Liver (tissue), 9 donors: ENCODE data around the gene COL5A1. TPM values are rescaled to one million over a fixed set of nuclear protein-coding genes. Genes with fewer than 3 reads are reported as not detected.
A peak's percentile ranks its signal among the peaks of the same experiment; 100 is the strongest.

Source experiments
- DNase-seq: peaks from one replicate; pipeline ENCODE4 v3.0.0-alpha.2; 2017; ENCODE audit warnings: low spot score
- H3K27ac ChIP-seq, 2 donors: one replicate each; pipeline ENCODE4 v1.7.0; 2013; ENCODE audit warnings: inconsistent platforms in 2 of 2, low read length in 2 of 2, control low read depth in 1 of 2, low read depth in 1 of 2, mild to moderate bottlenecking in 1 of 2
- H3K27me3 ChIP-seq, 4 donors: one replicate each; pipeline versions ENCODE4 v1.6.1 to v1.7.0; 2013; ENCODE audit warnings: low read length in 3 of 4, inconsistent platforms in 1 of 4, mild to moderate bottlenecking in 1 of 4, moderate library complexity in 1 of 4; ENCODE audit not compliant: control insufficient read depth in 4 of 4, insufficient read depth in 4 of 4
- H3K36me3 ChIP-seq, 4 donors: one replicate each; pipeline versions ENCODE4 v1.6.1 to v1.7.0; 2013; ENCODE audit warnings: low read length in 3 of 4, mild to moderate bottlenecking in 3 of 4, low read depth in 1 of 4, moderate library complexity in 1 of 4; ENCODE audit not compliant: control insufficient read depth in 4 of 4, insufficient read depth in 3 of 4
- H3K4me1 ChIP-seq, 4 donors: one replicate each; pipeline versions ENCODE4 v1.6.1 to v1.7.0; 2013; ENCODE audit warnings: low read length in 3 of 4, mild to moderate bottlenecking in 3 of 4, moderate library complexity in 1 of 4; ENCODE audit not compliant: control insufficient read depth in 4 of 4, insufficient read depth in 4 of 4
- H3K4me3 ChIP-seq, 3 donors: one replicate each; pipeline versions ENCODE4 v1.6.1 to v1.7.0; 2013; ENCODE audit warnings: low read length in 3 of 3, control low read depth in 1 of 3, low read depth in 1 of 3, mild to moderate bottlenecking in 1 of 3
- H3K9ac ChIP-seq, 2 donors: one replicate each; pipeline ENCODE4 v1.7.0; 2013; ENCODE audit warnings: low read length in 2 of 2, mild to moderate bottlenecking in 2 of 2, moderate library complexity in 2 of 2, control low read depth in 1 of 2, low read depth in 1 of 2
- H3K9me3 ChIP-seq, 4 donors: one replicate each; pipeline versions ENCODE4 v1.6.1 to v1.7.0; 2013; ENCODE audit warnings: low read length in 3 of 4; ENCODE audit not compliant: control insufficient read depth in 4 of 4
- FOXA2 ChIP-seq: IDR thresholded peaks from 2 replicates; pipeline ENCODE4 v1.6.1; 2016; ENCODE audit warnings: antibody characterized with exemption
- HNF4A ChIP-seq, 2 donors: conservative IDR thresholded peaks; 2 replicates each; pipeline ENCODE4 v1.6.1; 2016; ENCODE audit warnings: antibody characterized with exemption in 2 of 2, mild to moderate bottlenecking in 2 of 2
- HNF4G ChIP-seq: IDR thresholded peaks from 2 replicates; pipeline ENCODE4 v1.6.1; 2016; ENCODE audit warnings: antibody characterized with exemption
- JUND ChIP-seq, 2 donors: IDR thresholded peaks; 2 replicates each; pipeline ENCODE4 v1.6.1; 2016; ENCODE audit warnings: antibody characterized with exemption in 2 of 2
- NR2F2 ChIP-seq: IDR thresholded peaks from 2 replicates; pipeline ENCODE4 v1.6.1; 2016; ENCODE audit warnings: antibody characterized with exemption
- RAD21 ChIP-seq, 2 donors: IDR thresholded peaks; 2 replicates each; pipeline ENCODE4 v1.6.1; 2016; ENCODE audit warnings: antibody characterized with exemption in 2 of 2, mild to moderate bottlenecking in 2 of 2
- RXRA ChIP-seq, 2 donors: IDR thresholded peaks; 2 replicates each; pipeline ENCODE4 v1.6.1; 2017 to 2018; ENCODE audit warnings: antibody characterized with exemption in 2 of 2, mild to moderate bottlenecking in 1 of 2
- YY1 ChIP-seq: IDR thresholded peaks from 2 replicates; pipeline ENCODE4 v1.6.1; 2016; ENCODE audit warnings: antibody characterized with exemption, mild to moderate bottlenecking
- WGBS: extraction: QIAGEN DNeasy Blood & Tissue Kit; methylation state at CpG from one replicate; pipeline ENCODE4 v1.1.7; 2013; 5-methylcytosine and 5-hydroxymethylcytosine counted together
- polyA plus RNA-seq, 2 donors: library from polyadenylated mRNA; stranded (reverse) in 1 of 2; unstranded in 1 of 2; fragments of 200-250 nt in 1 of 2; fragments of >200 nt in 1 of 2; fragmentation: Nextera tagmentation in 1 of 2; extraction: Ambion mirVana in 1 of 2; gene quantifications; one replicate each; pipeline versions ENCODE4 v1.2.1 to v1.2.3, GENCODE V29; 2013 to 2015
- total RNA-seq, 2 donors: library from RNA; depleted of rRNA; stranded (reverse); fragments of >200 nt; gene quantifications; one replicate each; pipeline ENCODE4 v1.2.3, GENCODE V29; 2014
- TF ChIP-seq, protein P1 (sequence below): fragments of 150-350 bp; IDR thresholded peaks from 2 replicates; pipeline ENCODE4 v1.5.1; 2017; ENCODE audit warnings: improper control_type of control experiment, low read depth, low read length; ENCODE audit not compliant: missing input control
- TF ChIP-seq, protein P2 (sequence below): IDR thresholded peaks from 2 replicates; pipeline ENCODE4 v1.6.1; 2016; ENCODE audit warnings: antibody characterized with exemption
- TF ChIP-seq, protein P3 (sequence below): IDR thresholded peaks from 2 replicates; pipeline ENCODE4 v1.6.1; 2016; ENCODE audit warnings: antibody characterized with exemption
- donor health status: healthy.
- donor health status: healthy.
- donor health status: healthy.
- donor health status: healthy.
- donor health status: healthy.

Gene COL5A1
- total and polyA plus RNA-seq, 4 donors, result 0.67 to 15.6 (median 11.2) TPM

DNA sequence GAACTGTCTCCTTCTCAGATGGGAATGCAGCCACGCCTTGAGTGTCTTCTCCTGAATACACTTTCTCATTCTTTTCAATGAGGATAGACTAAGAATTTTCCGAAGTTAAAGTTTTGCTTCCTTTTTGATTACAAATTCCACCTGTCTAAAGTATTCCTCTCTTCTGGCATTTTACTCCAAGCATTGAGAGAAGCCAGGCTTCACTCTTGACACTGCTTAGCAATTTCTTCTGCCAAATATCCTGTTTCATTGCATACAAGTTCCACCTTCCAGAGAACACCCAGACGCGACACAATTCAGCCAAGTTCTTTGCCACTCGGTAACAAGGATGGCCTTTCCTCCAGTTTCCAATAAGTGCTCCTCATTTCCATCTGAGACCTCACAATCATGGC, 35.6 kb upstream of the COL5A1 start:
- Histone ChIP-seq H3K27me3 (peaks cover 0 to 9% (median 2%) of the 10 kb centered on the region in 4 donors), H3K9ac (no peak overlapping the region), H3K36me3 (no peaks in the 10 kb centered on the region), H3K9me3 (peaks cover 2 to 8% (median 4%) of the 10 kb centered on the region in 4 donors), H3K27ac (no peak overlapping the region), H3K4me3 (no peak overlapping the region), H3K4me1 (no peaks in the 10 kb centered on the region)
- DNase-seq, result no peak
- 85% methylated on average over 5 of the region's 5 CpGs for WGBS
- TF ChIP-seq YY1 (no peak), HNF4G (no peak), FOXA2 (no peak), HNF4A (conservative IDR thresholded peaks at IDR 0.05) (no peak), RXRA (IDR thresholded peaks at IDR 0.05) (no peak)
- TF ChIP-seq, protein P1, sequence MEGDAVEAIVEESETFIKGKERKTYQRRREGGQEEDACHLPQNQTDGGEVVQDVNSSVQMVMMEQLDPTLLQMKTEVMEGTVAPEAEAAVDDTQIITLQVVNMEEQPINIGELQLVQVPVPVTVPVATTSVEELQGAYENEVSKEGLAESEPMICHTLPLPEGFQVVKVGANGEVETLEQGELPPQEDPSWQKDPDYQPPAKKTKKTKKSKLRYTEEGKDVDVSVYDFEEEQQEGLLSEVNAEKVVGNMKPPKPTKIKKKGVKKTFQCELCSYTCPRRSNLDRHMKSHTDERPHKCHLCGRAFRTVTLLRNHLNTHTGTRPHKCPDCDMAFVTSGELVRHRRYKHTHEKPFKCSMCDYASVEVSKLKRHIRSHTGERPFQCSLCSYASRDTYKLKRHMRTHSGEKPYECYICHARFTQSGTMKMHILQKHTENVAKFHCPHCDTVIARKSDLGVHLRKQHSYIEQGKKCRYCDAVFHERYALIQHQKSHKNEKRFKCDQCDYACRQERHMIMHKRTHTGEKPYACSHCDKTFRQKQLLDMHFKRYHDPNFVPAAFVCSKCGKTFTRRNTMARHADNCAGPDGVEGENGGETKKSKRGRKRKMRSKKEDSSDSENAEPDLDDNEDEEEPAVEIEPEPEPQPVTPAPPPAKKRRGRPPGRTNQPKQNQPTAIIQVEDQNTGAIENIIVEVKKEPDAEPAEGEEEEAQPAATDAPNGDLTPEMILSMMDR, result no peak
- TF ChIP-seq, protein P2, sequence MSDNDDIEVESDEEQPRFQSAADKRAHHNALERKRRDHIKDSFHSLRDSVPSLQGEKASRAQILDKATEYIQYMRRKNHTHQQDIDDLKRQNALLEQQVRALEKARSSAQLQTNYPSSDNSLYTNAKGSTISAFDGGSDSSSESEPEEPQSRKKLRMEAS, result no peak

DNA sequence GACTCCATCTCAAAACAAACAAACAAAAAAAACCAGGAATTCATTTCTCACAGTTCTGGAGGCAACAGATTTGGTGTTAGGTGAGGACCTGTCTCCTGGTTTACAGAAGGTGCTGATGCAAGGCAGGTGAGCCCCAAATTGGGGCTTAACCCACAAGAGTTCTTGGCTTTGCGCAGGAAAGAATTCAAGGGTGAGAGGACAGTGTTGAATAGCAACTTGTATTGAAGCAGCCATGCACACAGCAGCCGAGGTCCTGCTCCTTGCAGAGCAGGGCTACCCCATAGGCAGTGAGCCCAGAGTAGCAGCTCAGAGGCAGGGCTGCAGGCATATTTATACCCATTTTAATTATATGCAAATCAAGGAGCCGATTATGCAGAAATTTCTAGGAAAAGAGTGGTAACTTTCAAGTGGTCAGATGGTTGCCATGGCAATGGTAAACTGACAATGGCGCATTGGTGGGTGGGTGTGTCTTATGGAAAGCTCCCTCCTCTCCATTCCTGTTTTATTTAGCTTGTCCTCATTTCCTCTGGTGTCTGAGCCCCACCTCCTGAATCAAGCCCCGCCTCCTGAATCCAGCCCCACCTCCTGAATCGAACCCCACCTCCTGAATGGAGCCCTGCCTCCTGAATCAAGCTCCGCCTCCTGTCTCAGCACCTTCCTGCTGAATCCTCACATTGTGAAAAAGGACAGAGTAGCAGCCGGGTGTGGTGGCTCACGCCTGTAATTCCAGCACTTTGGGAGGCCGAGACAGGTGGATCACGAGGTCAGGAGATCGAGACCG, 34.5 kb upstream of the COL5A1 start:
- H3K27me3 ChIP-seq, result peaks cover 0 to 4% (median 0%) of the 10 kb centered on the region in 4 donors
- TF ChIP-seq, protein P1, result no peak
- TF ChIP-seq JUND (IDR thresholded peaks at IDR 0.05), result no peak
- no peak for TF ChIP-seq NR2F2
- H3K9me3 ChIP-seq, result peaks cover 0 to 3% (median under 1%) of the 10 kb centered on the region in 4 donors
- H3K4me3 ChIP-seq, result no peak overlapping the region
- H3K36me3 ChIP-seq, result no peaks in the 10 kb centered on the region
- no peak overlapping the region for H3K27ac ChIP-seq
- H3K9ac ChIP-seq, result no peak overlapping the region
- peak; percentile 27 for DNase-seq
- WGBS, result 82% methylated on average over 13 of the region's 13 CpGs
- H3K4me1 ChIP-seq, result no peaks in the 10 kb centered on the region

DNA sequence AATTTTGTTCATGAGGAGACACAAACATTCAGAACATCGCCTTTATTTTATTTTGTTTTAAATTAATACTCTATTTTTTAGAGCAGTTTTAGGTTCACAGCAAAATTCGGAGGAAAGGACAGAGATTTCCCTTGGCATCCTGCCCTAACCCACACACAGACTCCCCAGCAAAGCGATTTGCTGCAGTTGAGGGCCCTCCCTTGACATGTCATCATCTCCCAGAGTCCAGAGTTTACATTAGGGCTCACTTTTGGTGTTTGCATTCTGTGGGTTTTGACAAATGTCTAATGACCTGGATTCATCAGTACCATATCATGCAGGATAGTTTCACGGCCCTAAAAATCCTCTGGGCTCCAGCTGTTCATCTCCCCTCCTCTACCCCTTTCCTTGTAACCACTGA, 33.6 kb upstream of the COL5A1 start:
- peak; percentile 17 for DNase-seq
- Histone ChIP-seq H3K27me3 (peaks cover 0 to 4% (median 0%) of the 10 kb centered on the region in 4 donors), H3K9me3 (peaks cover 0 to 3% (median 2%) of the 10 kb centered on the region in 4 donors), H3K4me3 (no peak overlapping the region), H3K27ac (no peak overlapping the region), H3K36me3 (no peaks in the 10 kb centered on the region), H3K9ac (no peak overlapping the region), H3K4me1 (no peaks in the 10 kb centered on the region)
- WGBS, result 56% methylated on average over 4 of the region's 4 CpGs
- TF ChIP-seq, protein P3, sequence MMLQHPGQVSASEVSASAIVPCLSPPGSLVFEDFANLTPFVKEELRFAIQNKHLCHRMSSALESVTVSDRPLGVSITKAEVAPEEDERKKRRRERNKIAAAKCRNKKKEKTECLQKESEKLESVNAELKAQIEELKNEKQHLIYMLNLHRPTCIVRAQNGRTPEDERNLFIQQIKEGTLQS, result no peak
- TF ChIP-seq RAD21 (IDR thresholded peaks at IDR 0.05), result no peak
- TF ChIP-seq NR2F2, result no peak
- no peak for TF ChIP-seq HNF4G
